Erythroblast (primary cell): Measurements from ENCODE around the gene L1CAM.

Experiments used
- GATA1 ChIP-seq: IDR thresholded peaks from 2 replicates; pipeline ENCODE4 v1.6.1; 2011; ENCODE audit warnings: low read depth, mild to moderate bottlenecking, control low read depth, low read length, moderate library complexity
- POLR2A ChIP-seq: IDR thresholded peaks from 2 replicates; pipeline ENCODE4 v1.6.1; 2011; ENCODE audit warnings: mild to moderate bottlenecking, low read length

DNA sequence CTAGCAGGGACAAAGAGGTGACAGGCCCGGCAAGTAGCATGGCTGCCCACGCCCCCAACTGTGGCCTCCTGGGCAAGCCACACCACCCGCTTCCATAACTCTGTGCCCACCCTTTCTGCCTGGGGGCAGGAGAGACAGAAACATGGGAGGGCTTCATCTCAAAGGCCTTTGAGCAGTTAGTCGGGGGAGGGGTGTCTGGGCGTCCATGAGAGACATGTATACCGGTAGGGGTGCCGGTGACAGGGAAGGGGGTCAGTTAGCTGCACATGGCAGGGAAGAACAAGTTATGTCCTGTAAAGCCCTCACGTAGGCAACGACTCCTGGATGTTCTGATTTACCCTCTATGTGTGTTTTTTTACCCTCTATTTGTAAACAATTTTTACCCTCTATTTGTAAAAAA, 64.9 kb downstream of the L1CAM start:
- TF ChIP-seq POLR2A (no peak), GATA1 (no peak)
